Panc1 (cell line): ENCODE data around the gene PANK4. TPM values are rescaled to one million over a fixed set of nuclear protein-coding genes. Genes with fewer than 3 reads are reported as not detected.
"Not testable (repeated sequence)": the region's sequence is repeated elsewhere in the genome, so short reads cannot be mapped to it uniquely, and the experiment has no call there.

Source experiments
- ATAC-seq: fragments of 200-7000 bp; cut with Tn5 transposase; 2 replicates; pipeline ENCODE4 v1.9.1; 2020; ENCODE audit warnings: mild to moderate bottlenecking, moderate library complexity
- BruUV-seq: library from RNA; stranded (reverse); fragments of 400-500 nt; replicated peaks from 2 replicates; lab custom pipeline; 2021; lab: Mats Ljungman, UMichigan
- CTCF ChIA-PET: fragments of 300-600 bp; sonication (Branson Sonifier 250); formaldehyde crosslinking; loops from one replicate; lab custom pipeline; 2022; ENCODE audit warnings: antibody characterized with exemption; lab: Charles Lee
- POLR2A ChIA-PET: fragments of 300-600 bp; sonication (Branson Sonifier 250); formaldehyde crosslinking; loops from one replicate; lab custom pipeline; 2022; ENCODE audit warnings: antibody characterized with exemption; lab: Charles Lee
- DNase-seq: peaks from one replicate; pipeline ENCODE4 v3.0.0-alpha.2; 2010; ENCODE audit warnings: low read depth, low spot score
- H3K27ac ChIP-seq: 2 replicates; pipeline ENCODE4 v1.5.1; 2011; ENCODE audit warnings: mild to moderate bottlenecking, low read length, inconsistent platforms
- H3K27me3 ChIP-seq: fragments of 200-500 bp; sonication (Bioruptor generic); 2 replicates; pipeline ENCODE4 v1.6.0; 2014; ENCODE audit warnings: low read length, inconsistent platforms; ENCODE audit not compliant: control insufficient read depth, insufficient read depth
- H3K36me3 ChIP-seq: fragments of 200-500 bp; sonication (Bioruptor generic); 2 replicates; pipeline ENCODE4 v1.5.1; 2014; ENCODE audit warnings: inconsistent platforms, mild to moderate bottlenecking, low read length, moderate library complexity; ENCODE audit not compliant: control insufficient read depth, insufficient read depth
- H3K4me1 ChIP-seq: 2 replicates; pipeline ENCODE4 v1.5.1; 2011; ENCODE audit warnings: inconsistent platforms, mild to moderate bottlenecking, low read length, moderate library complexity; ENCODE audit not compliant: control insufficient read depth, insufficient read depth
- H3K4me3 ChIP-seq, 2 experiments: 2 replicates each; pipeline ENCODE4 v1.5.1; 2011 to 2012; ENCODE audit warnings: low read depth in 2 of 2, low read length in 2 of 2, mild to moderate bottlenecking in 2 of 2, inconsistent platforms in 1 of 2, moderate library complexity in 1 of 2
- H3K9me3 ChIP-seq: fragments of 200-500 bp; sonication (Bioruptor generic); 2 replicates; pipeline ENCODE4 v1.5.1; 2014; ENCODE audit warnings: low read depth, mild to moderate bottlenecking, inconsistent platforms, low read length, moderate library complexity; ENCODE audit not compliant: control insufficient read depth, insufficient read depth
- CTCF ChIP-seq: fragments of 450-650 bp; IDR thresholded peaks from 2 replicates; pipeline ENCODE4 v1.5.1; 2017; ENCODE audit warnings: mild to moderate bottlenecking
- POLR2AphosphoS5 ChIP-seq: IDR thresholded peaks from 2 replicates; pipeline ENCODE4 v1.6.1; 2012; ENCODE audit warnings: mild to moderate bottlenecking, low read depth, low read length, moderate library complexity
- SIN3A ChIP-seq: IDR thresholded peaks from 2 replicates; pipeline ENCODE4 v1.6.1; 2012; ENCODE audit warnings: low read depth, mild to moderate bottlenecking, low read length, moderate library complexity, borderline replicate concordance; ENCODE audit not compliant: insufficient read depth
- TCF7L2 ChIP-seq: IDR thresholded peaks from 2 replicates; pipeline ENCODE4 v1.6.1; 2011; ENCODE audit warnings: mild to moderate bottlenecking, low read depth, low read length, inconsistent platforms
- in situ Hi-C: cut with HindIII; loops from 2 replicates; pipeline ENCODE4 v1.10.0; 2016; ENCODE audit warnings: low sequenced_read_pairs, low pct_unique_long_range_greater_than_20kb
- intact Hi-C: fragments of 100-400 bp; cut with micrococcal nuclease; formaldehyde crosslinking; loops from one replicate; pipeline ENCODE4 v1.10.0; 2022; ENCODE audit not compliant: unreplicated experiment
- total RNA-seq: library from RNA; stranded (reverse); gene quantifications from one replicate; pipeline ENCODE4 v1.2.1, GENCODE V29; 2021; ENCODE audit not compliant: unreplicated experiment
- TF ChIP-seq, protein P1 (sequence below), 2 experiments: IDR thresholded peaks; 2 replicates each; pipeline ENCODE4 v1.6.1; 2011 to 2012; ENCODE audit warnings: low read depth in 2 of 2, control low read depth in 1 of 2, low read length in 1 of 2, mild to moderate bottlenecking in 1 of 2, moderate library complexity in 1 of 2; ENCODE audit not compliant: insufficient read depth in 1 of 2

The PANK4 gene
- total RNA-seq, 1 experiment from 2014 or later = 35.9 TPM

DNA sequence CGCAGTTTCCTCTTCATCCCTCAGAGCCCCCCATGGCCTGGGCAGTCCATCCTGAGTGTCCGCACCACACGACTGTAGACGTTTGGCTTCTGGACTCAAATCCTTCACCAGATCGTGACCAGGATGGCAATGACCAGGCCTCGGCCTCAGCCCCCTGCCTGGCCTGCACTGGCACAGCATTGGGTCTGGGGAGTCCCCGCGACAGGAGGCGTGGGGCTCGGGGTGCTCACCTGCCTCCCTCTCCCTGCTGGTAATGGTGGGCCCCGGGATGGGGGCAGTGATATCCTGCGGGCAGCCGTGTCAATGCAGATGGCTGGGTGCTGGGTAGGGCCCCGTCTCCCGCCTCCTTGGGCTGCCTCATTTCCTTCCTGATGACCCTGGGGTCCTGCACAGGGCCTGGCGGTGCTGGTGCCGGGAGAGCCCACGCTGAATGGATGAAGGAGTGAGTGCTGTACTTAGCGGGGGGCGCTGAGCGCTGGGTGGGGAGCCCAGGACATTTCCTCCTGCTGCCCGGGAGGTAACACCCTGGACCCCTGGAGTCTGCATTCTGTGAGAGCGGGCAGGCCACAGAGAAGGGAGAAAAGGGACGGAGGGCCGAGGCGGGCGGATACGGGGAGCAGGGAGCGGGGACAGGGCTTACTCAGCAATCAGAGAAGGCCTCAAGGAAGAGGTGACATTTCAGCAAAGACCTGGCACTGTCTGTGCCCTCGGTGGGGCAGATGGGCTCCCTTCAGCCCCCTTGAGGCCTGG lies 27.6 kb upstream of the PANK4 start:
- Histone ChIP-seq H3K4me3 (no peak overlapping the region), H3K9me3 (no peaks in the 10 kb centered on the region), H3K27me3 (no peaks in the 10 kb centered on the region), H3K4me1 (peaks cover 16% of the 10 kb centered on the region), H3K27ac (no peak overlapping the region), H3K36me3 (no peaks in the 10 kb centered on the region)
- DNase-seq (no peak), ATAC-seq (no peak)
- ChIA-PET CTCF (no interaction called here), POLR2A (no interaction called here)
- TF ChIP-seq POLR2AphosphoS5 (no peak), TCF7L2 (no peak), CTCF (no peak), SIN3A (no peak)
- TF ChIP-seq, protein P1, sequence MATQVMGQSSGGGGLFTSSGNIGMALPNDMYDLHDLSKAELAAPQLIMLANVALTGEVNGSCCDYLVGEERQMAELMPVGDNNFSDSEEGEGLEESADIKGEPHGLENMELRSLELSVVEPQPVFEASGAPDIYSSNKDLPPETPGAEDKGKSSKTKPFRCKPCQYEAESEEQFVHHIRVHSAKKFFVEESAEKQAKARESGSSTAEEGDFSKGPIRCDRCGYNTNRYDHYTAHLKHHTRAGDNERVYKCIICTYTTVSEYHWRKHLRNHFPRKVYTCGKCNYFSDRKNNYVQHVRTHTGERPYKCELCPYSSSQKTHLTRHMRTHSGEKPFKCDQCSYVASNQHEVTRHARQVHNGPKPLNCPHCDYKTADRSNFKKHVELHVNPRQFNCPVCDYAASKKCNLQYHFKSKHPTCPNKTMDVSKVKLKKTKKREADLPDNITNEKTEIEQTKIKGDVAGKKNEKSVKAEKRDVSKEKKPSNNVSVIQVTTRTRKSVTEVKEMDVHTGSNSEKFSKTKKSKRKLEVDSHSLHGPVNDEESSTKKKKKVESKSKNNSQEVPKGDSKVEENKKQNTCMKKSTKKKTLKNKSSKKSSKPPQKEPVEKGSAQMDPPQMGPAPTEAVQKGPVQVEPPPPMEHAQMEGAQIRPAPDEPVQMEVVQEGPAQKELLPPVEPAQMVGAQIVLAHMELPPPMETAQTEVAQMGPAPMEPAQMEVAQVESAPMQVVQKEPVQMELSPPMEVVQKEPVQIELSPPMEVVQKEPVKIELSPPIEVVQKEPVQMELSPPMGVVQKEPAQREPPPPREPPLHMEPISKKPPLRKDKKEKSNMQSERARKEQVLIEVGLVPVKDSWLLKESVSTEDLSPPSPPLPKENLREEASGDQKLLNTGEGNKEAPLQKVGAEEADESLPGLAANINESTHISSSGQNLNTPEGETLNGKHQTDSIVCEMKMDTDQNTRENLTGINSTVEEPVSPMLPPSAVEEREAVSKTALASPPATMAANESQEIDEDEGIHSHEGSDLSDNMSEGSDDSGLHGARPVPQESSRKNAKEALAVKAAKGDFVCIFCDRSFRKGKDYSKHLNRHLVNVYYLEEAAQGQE (IDR thresholded peaks at IDR 0.05; ENCODE audit: insufficient read depth in 1 of 2, low read depth in 2 of 2, low read length in 1 of 2) = no peak
- intact Hi-C loops = no loop called here
- BruUV-seq = no TSS peak
- in situ Hi-C loops = no loop called here

GRCh38 chr1:2553076-2553475 lies 26.7 kb upstream of the PANK4 start:
- ATAC-seq, CTCF ChIA-PET, H3K27me3 ChIP-seq, POLR2A ChIA-PET, intact Hi-C loops, H3K36me3 ChIP-seq, BruUV-seq, in situ Hi-C loops, DNase-seq, H3K9me3 ChIP-seq, H3K4me3 ChIP-seq, H3K27ac ChIP-seq: not testable (repeated sequence)
- H3K4me1 ChIP-seq = peaks cover 26% of the 10 kb centered on the region

- intact Hi-C loops = no loop called here
- CTCF ChIA-PET = no interaction called here
- POLR2A ChIA-PET = no interaction called here
- Histone ChIP-seq H3K27ac (no peak overlapping the region), H3K4me3 (no peak overlapping the region), H3K27me3 (no peaks in the 10 kb centered on the region), H3K4me1 (peaks cover 31% of the 10 kb centered on the region), H3K36me3 (no peaks in the 10 kb centered on the region), H3K9me3 (no peaks in the 10 kb centered on the region)
- in situ Hi-C loops = no loop called here
- no peak for ATAC-seq
- BruUV-seq = no TSS peak
- no peak for DNase-seq
- TF ChIP-seq SIN3A (no peak), TCF7L2 (no peak), POLR2AphosphoS5 (no peak), CTCF (no peak)
- TF ChIP-seq, protein P1 (IDR thresholded peaks at IDR 0.05; ENCODE audit: insufficient read depth in 1 of 2, low read depth in 2 of 2, low read length in 1 of 2) = no peak
Observed at GRCh38 chr1:2552189-2552588, 25.8 kb upstream of the PANK4 start.
